Measurements from ENCODE around the gene SLC16A12.

Gene SLC16A12

GRCh38 chr10:89505640-89506275, 29.6 kb downstream of the SLC16A12 start:
- DNase-seq = no peak

- DNase-seq = no peak
These were observed 30.7 kb downstream of the SLC16A12 start for GRCh38 chr10:89504691-89505090.

- no peak for DNase-seq
These were observed 31.6 kb downstream of the SLC16A12 start for GRCh38 chr10:89503652-89504370.

- DNase-seq = no peak
These were observed 32.2 kb downstream of the SLC16A12 start for GRCh38 chr10:89503151-89503550.

- DNase-seq = no peak
These were observed 32.8 kb downstream of the SLC16A12 start for GRCh38 chr10:89502549-89502948.

- DNase-seq = no peak
These were observed 40.8 kb downstream of the SLC16A12 start for GRCh38 chr10:89494575-89494974.

- DNase-seq = no peak
These were observed 41.3 kb downstream of the SLC16A12 start for GRCh38 chr10:89494068-89494467.

- DNase-seq = no peak
These were observed 43.5 kb downstream of the SLC16A12 start for GRCh38 chr10:89491932-89492331.

GRCh38 chr10:89490596-89491335, 44.6 kb downstream of the SLC16A12 start:
- no peak for DNase-seq

GRCh38 chr10:89482256-89482655, 53.1 kb downstream of the SLC16A12 start:
- no peak for DNase-seq

- DNase-seq = no peak
These were observed 53.7 kb downstream of the SLC16A12 start for GRCh38 chr10:89481662-89482061.

- no peak for DNase-seq
These were observed 55.5 kb downstream of the SLC16A12 start for GRCh38 chr10:89479771-89480446.

GRCh38 chr10:89478739-89479654, 56.4 kb downstream of the SLC16A12 start:
- no peak for DNase-seq

GRCh38 chr10:89478085-89478738, 57.2 kb downstream of the SLC16A12 start:
- no peak for DNase-seq

GRCh38 chr10:89476150-89476549, 59.2 kb downstream of the SLC16A12 start:
- DNase-seq = no peak

- no peak for DNase-seq
These were observed 59.8 kb downstream of the SLC16A12 start for GRCh38 chr10:89475591-89475998.

GRCh38 chr10:89475125-89475524, 60.3 kb downstream of the SLC16A12 start:
- DNase-seq = no peak

- DNase-seq = no peak
These were observed 60.9 kb downstream of the SLC16A12 start for GRCh38 chr10:89474452-89474851.

- DNase-seq = no peak
These were observed 64.1 kb downstream of the SLC16A12 start for GRCh38 chr10:89471110-89471809.

GRCh38 chr10:89470628-89471027, 64.8 kb downstream of the SLC16A12 start:
- DNase-seq = no peak

GRCh38 chr10:89469517-89469916, 65.9 kb downstream of the SLC16A12 start:
- DNase-seq = no peak

Measured in NCI-H1048 (cell line).